Transverse colon (tissue), 3 donors: Measurements from ENCODE around the gene PCBP3.

Experiments used
- CTCF ChIP-seq, 5 experiments: fragments of 200-600 bp in 3 of 5; fragments of 450-650 bp in 2 of 5; sonication (generic) in 3 of 5; IDR thresholded peaks; 1 replicate in 2 of 5; 2 replicates in 3 of 5; pipeline ENCODE4 v1.5.1; 2016 to 2017; ENCODE audit warnings: antibody characterized with exemption in 5 of 5, inconsistent platforms in 3 of 5, mild to moderate bottlenecking in 2 of 5, moderate library complexity in 1 of 5
- EP300 ChIP-seq: sonication (generic); formaldehyde crosslinking; IDR thresholded peaks from one replicate; pipeline ENCODE4 v1.6.1; 2017; ENCODE audit warnings: antibody characterized with exemption, low read depth

GRCh38 chr21:45781741-45782140 is 138.2 kb downstream of the PCBP3 start:
- TF ChIP-seq CTCF (IDR thresholded peaks at IDR 0.05) (no peak), EP300 (no peak)
